ENCODE data around the gene DNPEP.
"Not testable (repeated sequence)": the region's sequence is repeated elsewhere in the genome, so short reads cannot be mapped to it uniquely, and the experiment has no call there.

DNPEP gene

GRCh38 chr2:219419012-219419324, 31.3 kb upstream of the DNPEP start:
- DNase-seq, result no peak

DNA sequence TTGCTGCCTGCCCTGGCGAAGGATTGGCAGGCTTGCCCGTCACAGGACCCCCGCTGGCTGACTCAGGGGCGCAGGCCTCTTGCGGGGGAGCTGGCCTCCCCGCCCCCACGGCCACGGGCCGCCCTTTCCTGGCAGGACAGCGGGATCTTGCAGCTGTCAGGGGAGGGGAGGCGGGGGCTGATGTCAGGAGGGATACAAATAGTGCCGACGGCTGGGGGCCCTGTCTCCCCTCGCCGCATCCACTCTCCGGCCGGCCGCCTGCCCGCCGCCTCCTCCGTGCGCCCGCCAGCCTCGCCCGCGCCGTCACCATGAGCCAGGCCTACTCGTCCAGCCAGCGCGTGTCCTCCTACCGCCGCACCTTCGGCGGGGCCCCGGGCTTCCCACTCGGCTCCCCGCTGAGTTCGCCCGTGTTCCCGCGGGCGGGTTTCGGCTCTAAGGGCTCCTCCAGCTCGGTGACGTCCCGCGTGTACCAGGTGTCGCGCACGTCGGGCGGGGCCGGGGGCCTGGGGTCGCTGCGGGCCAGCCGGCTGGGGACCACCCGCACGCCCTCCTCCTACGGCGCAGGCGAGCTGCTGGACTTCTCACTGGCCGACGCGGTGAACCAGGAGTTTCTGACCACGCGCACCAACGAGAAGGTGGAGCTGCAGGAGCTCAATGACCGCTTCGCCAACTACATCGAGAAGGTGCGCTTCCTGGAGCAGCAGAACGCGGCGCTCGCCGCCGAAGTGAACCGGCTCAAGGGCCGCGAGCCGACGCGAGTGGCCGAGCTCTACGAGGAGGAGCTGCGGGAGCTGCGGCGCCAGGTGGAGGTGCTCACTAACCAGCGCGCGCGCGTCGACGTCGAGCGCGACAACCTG, 30.7 kb upstream of the DNPEP start, which contains the start of gene DES:
DES (plus strand) TSS at position 223 of the 857 bp plus-strand sequence; CDS start at position 309, 86 bp downstream.
- no peak for DNase-seq

- DNase-seq, result no peak
Measured at GRCh38 chr2:219417374-219417773, 29.7 kb upstream of the DNPEP start.

GRCh38 chr2:219416938-219417337, 29.2 kb upstream of the DNPEP start:
- no peak for DNase-seq

- no peak for DNase-seq
Measured at GRCh38 chr2:219416235-219416602, 28.5 kb upstream of the DNPEP start.

GRCh38 chr2:219415580-219416234, 28.0 kb upstream of the DNPEP start:
- no peak for DNase-seq

DNA sequence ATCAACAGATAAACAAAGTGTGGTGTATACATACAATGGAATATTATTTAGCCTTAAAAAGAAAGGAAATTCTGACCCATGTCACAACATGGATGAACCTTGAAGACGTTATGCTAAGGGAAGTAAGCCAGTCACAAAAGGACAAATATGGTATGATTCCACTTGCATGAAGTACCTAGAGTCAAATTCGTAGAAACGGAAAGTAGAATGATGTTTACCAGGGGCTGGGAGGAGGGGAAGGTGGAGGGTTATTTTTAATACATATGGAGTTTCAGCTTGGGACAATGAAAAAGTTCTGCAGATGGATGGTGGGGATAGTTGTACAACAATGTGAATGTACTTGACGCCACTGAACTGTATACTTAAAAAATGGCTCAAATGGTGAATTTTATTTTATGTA, 27.1 kb upstream of the DNPEP start:
- DNase-seq, result no peak

GRCh38 chr2:219410390-219410789, 22.7 kb upstream of the DNPEP start:
- no peak for DNase-seq

GRCh38 chr2:219409619-219410018, 21.9 kb upstream of the DNPEP start:
- no peak for DNase-seq

DNA sequence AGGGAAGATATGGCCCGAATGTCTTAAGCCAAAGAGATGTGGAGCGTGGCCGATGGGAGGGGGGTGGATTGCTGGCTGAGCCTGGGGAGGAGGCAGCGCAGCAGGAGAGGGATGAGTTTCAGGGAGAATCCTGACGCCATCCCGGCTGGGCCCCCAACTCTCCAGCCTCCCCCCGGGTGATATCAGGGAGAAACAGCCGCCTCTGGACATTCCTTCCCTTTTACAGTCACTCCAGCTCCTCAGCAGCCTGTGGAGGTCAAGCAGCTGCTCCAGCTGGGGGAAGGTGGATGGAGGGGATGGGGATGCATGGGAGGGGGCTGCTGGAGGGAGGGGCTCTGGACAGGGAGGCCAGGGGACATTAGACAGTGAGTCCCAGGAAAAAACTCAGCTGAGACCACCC, 20.9 kb upstream of the DNPEP start:
- DNase-seq, result no peak

- DNase-seq, result no peak
Measured at GRCh38 chr2:219408204-219408603, 20.5 kb upstream of the DNPEP start.

DNA sequence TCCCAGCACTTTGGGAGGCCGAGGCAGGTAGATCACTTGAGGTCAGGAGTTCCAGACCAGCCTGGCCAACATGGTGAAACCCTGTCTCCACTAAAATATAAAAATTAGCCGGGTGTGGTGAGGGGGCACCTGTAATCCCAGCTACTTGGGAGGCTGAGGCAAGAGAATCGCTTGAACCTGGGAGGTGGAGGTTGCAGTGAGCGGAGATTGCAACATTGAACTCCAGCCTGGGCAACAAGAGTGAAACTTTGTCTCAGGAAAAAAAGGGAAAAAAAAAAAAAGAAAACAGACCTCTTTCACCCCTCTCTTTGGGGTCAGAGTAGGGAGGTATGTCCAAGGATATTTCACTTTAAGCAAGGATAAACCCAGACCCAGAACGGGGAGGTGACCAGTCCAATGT, 19.6 kb upstream of the DNPEP start:
- DNase-seq, result not testable (repeated sequence)

GRCh38 chr2:219406861-219407230, 19.1 kb upstream of the DNPEP start:
- no peak for DNase-seq

- DNase-seq, result no peak
Measured at GRCh38 chr2:219405958-219406860, 18.5 kb upstream of the DNPEP start.

GRCh38 chr2:219405451-219405850, 17.7 kb upstream of the DNPEP start:
- DNase-seq, result no peak

- no peak for DNase-seq
Measured at GRCh38 chr2:219404954-219405353, 17.2 kb upstream of the DNPEP start.

GRCh38 chr2:219404291-219404910, 16.7 kb upstream of the DNPEP start:
- no peak for DNase-seq

GRCh38 chr2:219403861-219404260, 16.1 kb upstream of the DNPEP start:
- DNase-seq, result no peak

DNA sequence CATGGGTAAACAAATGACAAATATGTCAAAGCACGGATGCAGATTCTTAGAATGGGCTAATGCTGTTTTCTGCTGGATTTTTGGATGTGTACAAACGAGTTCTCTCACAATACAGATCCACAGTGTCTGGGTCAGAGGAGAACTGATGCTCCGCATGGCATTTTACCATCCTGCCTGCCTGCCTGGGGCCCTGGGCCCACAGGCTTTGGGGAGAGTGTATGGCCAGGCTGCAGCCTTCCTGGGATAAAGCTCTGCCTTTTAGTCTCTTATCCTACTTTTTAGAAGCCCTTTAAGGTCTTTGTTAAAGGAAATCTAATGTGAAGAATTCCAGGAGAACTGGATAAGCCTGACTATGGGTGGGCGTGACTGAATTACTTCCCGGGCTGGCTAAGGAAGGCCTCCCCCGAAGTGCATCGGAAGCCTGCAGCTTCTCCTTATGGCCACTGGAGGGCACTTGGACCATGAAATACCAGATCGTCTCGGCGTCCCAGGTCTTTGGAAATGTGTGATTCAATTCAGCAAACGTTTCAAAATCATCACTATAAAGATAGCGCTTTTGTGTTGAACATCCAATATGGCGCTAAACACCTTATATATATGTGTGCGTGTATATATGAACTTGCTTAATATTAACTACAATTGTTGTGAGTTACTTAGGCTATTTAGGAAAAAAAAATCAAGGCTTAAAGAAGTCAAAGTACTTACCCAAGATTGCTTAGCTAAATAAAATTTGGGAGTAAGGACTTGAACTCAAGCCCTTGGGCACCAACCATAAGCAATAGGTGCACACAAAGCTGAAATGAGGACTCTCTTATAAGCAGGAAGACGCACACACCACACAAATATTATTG, 15.2 kb upstream of the DNPEP start:
- peak; percentile 72 for DNase-seq

GRCh38 chr2:219401606-219402005, 13.9 kb upstream of the DNPEP start:
- DNase-seq, result no peak

DNA sequence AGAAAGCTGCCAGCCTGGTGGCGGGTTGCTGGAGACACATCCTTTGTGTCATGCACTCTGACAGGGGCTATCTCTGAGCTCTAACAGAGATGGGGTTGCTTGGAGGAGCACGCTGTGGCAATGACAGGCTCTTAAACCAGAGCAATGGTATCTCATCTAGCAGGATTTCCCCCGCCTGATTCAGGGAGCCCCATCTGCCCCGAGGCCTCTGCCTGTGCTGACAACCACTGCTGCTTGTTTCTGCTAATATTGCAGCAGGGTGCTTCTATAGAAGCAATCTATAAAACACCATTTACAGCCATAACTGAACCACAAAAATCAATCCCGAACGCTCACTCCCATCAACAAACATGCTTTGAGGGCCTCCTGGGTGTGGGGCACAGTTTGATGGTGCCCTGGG, 12.8 kb upstream of the DNPEP start:
- no peak for DNase-seq
